Measurements from ENCODE around the gene SMIM45.

Gene SMIM45

DNA sequence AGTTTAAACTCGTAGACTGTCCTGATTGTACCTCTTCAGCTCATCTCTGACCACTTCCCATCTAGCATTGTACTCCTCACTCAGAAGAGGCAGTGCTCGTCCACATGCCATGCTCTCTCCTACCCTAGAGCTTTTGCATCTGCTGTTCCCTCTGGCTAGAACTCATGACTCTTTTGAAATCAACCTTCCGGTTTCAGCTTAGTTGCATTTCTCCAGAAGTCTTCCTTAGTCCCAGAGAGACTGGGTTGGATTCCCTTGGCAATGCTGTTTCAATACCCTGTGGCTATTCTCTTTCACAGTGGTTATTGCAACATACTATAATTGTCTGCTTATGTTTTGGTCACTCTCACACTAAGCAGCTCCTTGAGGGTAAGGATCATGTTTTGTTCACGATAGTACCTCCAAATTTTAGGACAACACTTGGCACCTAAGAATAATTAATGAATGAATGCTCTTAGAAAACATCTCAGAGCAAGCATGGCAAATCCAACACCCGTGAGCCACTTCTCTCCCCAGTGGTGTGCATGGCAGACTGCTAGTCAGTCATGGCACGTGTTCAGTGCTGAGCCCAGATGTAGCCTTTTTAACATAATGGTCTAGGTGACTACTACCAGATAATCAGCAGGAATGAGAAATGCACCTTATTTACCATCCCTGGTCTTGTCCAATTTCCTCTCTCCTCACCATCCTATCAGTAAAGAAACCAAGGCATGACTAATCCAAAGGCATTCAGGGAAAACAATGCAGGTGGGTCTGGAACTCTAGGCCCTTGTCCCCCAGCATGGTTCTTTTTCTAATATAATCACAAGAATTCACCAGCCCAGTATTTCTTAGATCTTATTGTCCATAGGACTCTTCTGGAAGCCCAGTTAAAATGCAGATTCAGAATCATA is 31.8 kb downstream of the SMIM45 start (continued):
- TF ChIP-seq, protein P1, sequence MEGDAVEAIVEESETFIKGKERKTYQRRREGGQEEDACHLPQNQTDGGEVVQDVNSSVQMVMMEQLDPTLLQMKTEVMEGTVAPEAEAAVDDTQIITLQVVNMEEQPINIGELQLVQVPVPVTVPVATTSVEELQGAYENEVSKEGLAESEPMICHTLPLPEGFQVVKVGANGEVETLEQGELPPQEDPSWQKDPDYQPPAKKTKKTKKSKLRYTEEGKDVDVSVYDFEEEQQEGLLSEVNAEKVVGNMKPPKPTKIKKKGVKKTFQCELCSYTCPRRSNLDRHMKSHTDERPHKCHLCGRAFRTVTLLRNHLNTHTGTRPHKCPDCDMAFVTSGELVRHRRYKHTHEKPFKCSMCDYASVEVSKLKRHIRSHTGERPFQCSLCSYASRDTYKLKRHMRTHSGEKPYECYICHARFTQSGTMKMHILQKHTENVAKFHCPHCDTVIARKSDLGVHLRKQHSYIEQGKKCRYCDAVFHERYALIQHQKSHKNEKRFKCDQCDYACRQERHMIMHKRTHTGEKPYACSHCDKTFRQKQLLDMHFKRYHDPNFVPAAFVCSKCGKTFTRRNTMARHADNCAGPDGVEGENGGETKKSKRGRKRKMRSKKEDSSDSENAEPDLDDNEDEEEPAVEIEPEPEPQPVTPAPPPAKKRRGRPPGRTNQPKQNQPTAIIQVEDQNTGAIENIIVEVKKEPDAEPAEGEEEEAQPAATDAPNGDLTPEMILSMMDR (IDR thresholded peaks at IDR 0.05; ENCODE audit: control extremely low read depth in 1 of 3, insufficient read depth in 1 of 3, low read depth in 1 of 3, low read length in 3 of 3) = no peak
- TF ChIP-seq SIN3A (conservative IDR thresholded peaks at IDR 0.05 in 1 of 2, IDR thresholded peaks at IDR 0.05 in 1 of 2; ENCODE audit: low read depth in 1 of 2, low read length in 2 of 2) = no peak
- TF ChIP-seq, protein P2, sequence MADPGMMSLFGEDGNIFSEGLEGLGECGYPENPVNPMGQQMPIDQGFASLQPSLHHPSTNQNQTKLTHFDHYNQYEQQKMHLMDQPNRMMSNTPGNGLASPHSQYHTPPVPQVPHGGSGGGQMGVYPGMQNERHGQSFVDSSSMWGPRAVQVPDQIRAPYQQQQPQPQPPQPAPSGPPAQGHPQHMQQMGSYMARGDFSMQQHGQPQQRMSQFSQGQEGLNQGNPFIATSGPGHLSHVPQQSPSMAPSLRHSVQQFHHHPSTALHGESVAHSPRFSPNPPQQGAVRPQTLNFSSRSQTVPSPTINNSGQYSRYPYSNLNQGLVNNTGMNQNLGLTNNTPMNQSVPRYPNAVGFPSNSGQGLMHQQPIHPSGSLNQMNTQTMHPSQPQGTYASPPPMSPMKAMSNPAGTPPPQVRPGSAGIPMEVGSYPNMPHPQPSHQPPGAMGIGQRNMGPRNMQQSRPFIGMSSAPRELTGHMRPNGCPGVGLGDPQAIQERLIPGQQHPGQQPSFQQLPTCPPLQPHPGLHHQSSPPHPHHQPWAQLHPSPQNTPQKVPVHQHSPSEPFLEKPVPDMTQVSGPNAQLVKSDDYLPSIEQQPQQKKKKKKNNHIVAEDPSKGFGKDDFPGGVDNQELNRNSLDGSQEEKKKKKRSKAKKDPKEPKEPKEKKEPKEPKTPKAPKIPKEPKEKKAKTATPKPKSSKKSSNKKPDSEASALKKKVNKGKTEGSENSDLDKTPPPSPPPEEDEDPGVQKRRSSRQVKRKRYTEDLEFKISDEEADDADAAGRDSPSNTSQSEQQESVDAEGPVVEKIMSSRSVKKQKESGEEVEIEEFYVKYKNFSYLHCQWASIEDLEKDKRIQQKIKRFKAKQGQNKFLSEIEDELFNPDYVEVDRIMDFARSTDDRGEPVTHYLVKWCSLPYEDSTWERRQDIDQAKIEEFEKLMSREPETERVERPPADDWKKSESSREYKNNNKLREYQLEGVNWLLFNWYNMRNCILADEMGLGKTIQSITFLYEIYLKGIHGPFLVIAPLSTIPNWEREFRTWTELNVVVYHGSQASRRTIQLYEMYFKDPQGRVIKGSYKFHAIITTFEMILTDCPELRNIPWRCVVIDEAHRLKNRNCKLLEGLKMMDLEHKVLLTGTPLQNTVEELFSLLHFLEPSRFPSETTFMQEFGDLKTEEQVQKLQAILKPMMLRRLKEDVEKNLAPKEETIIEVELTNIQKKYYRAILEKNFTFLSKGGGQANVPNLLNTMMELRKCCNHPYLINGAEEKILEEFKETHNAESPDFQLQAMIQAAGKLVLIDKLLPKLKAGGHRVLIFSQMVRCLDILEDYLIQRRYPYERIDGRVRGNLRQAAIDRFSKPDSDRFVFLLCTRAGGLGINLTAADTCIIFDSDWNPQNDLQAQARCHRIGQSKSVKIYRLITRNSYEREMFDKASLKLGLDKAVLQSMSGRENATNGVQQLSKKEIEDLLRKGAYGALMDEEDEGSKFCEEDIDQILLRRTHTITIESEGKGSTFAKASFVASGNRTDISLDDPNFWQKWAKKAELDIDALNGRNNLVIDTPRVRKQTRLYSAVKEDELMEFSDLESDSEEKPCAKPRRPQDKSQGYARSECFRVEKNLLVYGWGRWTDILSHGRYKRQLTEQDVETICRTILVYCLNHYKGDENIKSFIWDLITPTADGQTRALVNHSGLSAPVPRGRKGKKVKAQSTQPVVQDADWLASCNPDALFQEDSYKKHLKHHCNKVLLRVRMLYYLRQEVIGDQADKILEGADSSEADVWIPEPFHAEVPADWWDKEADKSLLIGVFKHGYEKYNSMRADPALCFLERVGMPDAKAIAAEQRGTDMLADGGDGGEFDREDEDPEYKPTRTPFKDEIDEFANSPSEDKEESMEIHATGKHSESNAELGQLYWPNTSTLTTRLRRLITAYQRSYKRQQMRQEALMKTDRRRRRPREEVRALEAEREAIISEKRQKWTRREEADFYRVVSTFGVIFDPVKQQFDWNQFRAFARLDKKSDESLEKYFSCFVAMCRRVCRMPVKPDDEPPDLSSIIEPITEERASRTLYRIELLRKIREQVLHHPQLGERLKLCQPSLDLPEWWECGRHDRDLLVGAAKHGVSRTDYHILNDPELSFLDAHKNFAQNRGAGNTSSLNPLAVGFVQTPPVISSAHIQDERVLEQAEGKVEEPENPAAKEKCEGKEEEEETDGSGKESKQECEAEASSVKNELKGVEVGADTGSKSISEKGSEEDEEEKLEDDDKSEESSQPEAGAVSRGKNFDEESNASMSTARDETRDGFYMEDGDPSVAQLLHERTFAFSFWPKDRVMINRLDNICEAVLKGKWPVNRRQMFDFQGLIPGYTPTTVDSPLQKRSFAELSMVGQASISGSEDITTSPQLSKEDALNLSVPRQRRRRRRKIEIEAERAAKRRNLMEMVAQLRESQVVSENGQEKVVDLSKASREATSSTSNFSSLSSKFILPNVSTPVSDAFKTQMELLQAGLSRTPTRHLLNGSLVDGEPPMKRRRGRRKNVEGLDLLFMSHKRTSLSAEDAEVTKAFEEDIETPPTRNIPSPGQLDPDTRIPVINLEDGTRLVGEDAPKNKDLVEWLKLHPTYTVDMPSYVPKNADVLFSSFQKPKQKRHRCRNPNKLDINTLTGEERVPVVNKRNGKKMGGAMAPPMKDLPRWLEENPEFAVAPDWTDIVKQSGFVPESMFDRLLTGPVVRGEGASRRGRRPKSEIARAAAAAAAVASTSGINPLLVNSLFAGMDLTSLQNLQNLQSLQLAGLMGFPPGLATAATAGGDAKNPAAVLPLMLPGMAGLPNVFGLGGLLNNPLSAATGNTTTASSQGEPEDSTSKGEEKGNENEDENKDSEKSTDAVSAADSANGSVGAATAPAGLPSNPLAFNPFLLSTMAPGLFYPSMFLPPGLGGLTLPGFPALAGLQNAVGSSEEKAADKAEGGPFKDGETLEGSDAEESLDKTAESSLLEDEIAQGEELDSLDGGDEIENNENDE (IDR thresholded peaks at IDR 0.05; ENCODE audit: insufficient replicate concordance, low read length) = no peak

All from H1 (cell line).